Left hindlimb (tissue), 1 donor: Measurements from ENCODE around the gene TMEM126B.

Experiments used
- DNase-seq: peaks from one replicate; pipeline ENCODE4 v3.0.0-alpha.2; 2018

Gene TMEM126B

DNA sequence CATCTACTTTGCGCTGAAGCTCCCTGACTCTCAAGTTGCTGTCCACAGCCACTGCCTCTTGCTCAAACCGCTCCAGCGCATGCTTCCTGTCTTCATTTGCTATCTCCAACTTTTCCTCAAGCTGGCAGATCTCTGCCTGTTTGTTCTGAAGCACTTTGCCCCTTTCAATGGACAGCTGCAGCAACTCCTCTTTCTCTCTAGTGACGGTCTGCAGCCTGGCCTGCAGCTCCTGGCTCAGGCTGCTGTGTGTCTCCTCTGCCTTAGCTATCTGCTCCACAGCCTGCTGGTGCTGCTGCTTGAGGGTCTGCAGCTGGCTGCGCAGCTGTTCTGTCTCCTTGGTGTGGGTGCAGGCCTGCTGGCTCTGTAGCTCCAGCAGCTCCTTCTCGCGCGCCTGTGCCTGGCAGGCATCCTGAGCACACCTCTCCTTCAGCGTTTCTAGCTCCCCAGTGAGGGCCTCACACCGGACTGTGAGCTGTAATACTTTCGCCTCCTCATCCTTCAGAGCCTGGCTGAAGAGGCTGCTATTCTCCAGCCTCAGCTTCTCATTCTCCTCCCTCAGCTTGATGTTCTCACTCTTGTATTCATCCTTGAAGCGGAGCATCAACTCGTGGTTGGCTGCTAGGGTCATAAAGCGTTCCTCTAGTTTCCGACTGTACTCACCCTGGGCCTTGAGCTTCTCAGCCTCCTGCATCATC is 56.9 kb downstream of the TMEM126B start:
- peak; percentile 67 for DNase-seq

DNA sequence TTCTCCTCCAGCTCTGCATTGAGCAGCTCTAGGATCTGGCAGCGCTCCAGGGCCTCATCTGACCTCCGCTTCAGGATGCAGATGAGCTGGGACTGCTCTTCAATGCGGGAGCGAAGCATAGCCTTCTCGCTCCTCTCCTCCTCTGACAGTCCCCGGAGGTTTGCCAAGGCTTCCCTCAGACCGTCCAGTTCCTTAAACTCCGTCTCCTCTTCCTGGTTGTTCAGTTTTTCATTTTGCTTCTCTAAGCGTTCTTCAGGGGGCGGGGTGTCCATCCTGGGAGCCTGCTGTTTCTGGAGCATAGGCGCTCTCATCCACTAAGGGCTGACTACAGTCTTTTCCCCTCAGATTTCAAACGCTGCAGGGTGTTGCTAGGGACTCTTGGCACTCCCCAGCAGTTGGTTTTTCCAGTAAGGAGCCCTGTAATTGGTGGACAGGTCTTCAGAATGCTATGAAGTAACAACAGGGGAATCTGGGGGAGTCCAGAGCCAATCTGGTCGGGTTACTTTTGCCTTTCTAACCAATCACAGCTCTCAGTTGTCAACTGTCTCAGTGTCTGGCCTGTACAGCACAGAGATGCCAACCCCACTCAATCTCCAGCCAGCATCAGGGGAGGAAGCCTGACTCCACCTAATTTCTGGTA is 57.5 kb downstream of the TMEM126B start, which contains the start of gene CCDC89:
CCDC89 (minus strand) TSS at position 376 of the 640 bp plus-strand sequence; CDS start at position 311, 65 bp downstream.
- peak; percentile 79 for DNase-seq
